ENCODE data around the gene CCDC107. TPM values are rescaled to one million over a fixed set of nuclear protein-coding genes. Genes with fewer than 3 reads are reported as not detected.

CCDC107 gene
- total RNA-seq, 2 donors from 2014 or later, result 25.0 to 33.1 TPM

DNA sequence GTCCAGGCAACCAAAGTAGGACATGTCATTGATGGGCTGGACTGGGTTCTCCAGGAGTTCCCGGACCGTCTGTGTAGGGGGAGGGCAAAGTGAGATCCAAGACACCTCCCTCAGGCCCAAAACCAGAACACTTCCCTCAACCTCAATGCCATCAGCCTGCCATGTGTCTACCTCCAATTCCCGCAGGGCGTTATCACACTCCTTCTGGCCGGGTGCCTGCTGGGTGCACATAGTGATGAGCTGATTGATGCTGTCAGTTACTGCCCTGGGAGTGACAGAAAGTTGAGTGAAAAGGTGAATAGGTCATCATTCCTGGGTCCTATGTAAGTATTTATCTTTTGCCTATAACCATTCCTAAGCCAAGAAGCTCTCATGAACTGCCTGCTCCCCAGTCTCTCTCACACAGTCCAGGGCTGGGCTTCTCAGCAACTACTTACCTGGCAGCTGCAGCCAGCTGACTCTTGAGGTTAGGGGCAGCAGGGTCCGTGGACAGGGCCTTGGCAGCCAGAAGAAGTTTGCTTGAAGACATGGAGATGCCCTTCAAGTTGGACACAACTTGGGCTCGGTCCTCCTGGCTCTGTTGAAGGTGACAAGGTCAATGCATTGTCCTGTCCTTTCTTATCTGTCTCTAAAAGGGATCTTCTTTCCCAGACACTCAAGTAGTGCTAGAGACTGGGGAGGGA lies 52.9 kb downstream of the CCDC107 start:
- intact Hi-C loops (cut with DNase I, micrococcal nuclease), result no loop called here
- ATAC-seq (no peak), DNase-seq (no peak)

Small RNA genes lying within 50 kb of the gene (microRNA-seq; reads per million reads assigned to microRNA genes)
- gene MIR6852, result 0 to 1.1 reads per million in 2 donors

Other genes with a start within 250 kb of the CCDC107 start
- 1 to 10 TPM; 7.7 to 9.2 TPM for gene RUSC2, start 168.2 kb upstream of the CCDC107 start, total RNA-seq
- gene TESK1, start 53.0 kb upstream of the CCDC107 start, total RNA-seq, result 10 to 100 TPM; 37.7 to 47.8 TPM
- gene CD72, start 39.9 kb upstream of the CCDC107 start, total RNA-seq, result 1 to 10 TPM; 1.2 to 2.2 TPM
- gene SIT1, start 7.4 kb upstream of the CCDC107 start, total RNA-seq, result 1 to 10 TPM in 1 of 2 donors, under 1 TPM in 1; 0.46 to 1.4 TPM
- gene RMRP, start 273 bp upstream of the CCDC107 start, total RNA-seq, result over 10,000 TPM; 19,198 to 30,979 TPM
- gene ARHGEF39, start 6.9 kb downstream of the CCDC107 start, total RNA-seq, result 1 to 10 TPM; 5.2 to 7.6 TPM
- gene CA9, start 15.6 kb downstream of the CCDC107 start, total RNA-seq, result under 1 TPM; 0.56 to 0.89 TPM
- gene TPM2, start 31.6 kb downstream of the CCDC107 start, total RNA-seq, result 100 to 1,000 TPM in 1 of 2 donors, 10 to 100 TPM in 1; 25.9 to 277 TPM
- gene TLN1, start 73.9 kb downstream of the CCDC107 start, total RNA-seq, result 100 to 1,000 TPM; 142 to 172 TPM
- 10 to 100 TPM; 40.2 to 40.6 TPM for gene CREB3, start 74.4 kb downstream of the CCDC107 start, total RNA-seq
- 100 to 1,000 TPM; 179 to 186 TPM for gene GBA2, start 90.9 kb downstream of the CCDC107 start, total RNA-seq
- gene RGP1, start 91.0 kb downstream of the CCDC107 start, total RNA-seq, result 10 to 100 TPM; 54.8 to 56.3 TPM
- not detected for gene MSMP, start 96.0 kb downstream of the CCDC107 start, total RNA-seq
- 1 to 10 TPM; 7.4 to 7.9 TPM for gene NPR2, start 133.3 kb downstream of the CCDC107 start, total RNA-seq
- gene SPAG8, start 154.0 kb downstream of the CCDC107 start, total RNA-seq, result 1 to 10 TPM in 1 of 2 donors, under 1 TPM in 1; 0.15 to 1.5 TPM
- gene HINT2, start 156.8 kb downstream of the CCDC107 start, total RNA-seq, result 10 to 100 TPM; 56.0 to 59.4 TPM
- gene FAM221B, start 170.4 kb downstream of the CCDC107 start, total RNA-seq, result under 1 TPM in 1 of 2 donors, not detected in 1; 0.28 TPM
- gene TMEM8B, start 170.9 kb downstream of the CCDC107 start, total RNA-seq, result 10 to 100 TPM; 15.4 to 16.4 TPM
- gene OR13J1, start 212.1 kb downstream of the CCDC107 start, total RNA-seq, result not detected
- 10 to 100 TPM; 17.4 to 58.7 TPM for gene HRCT1, start 247.9 kb downstream of the CCDC107 start, total RNA-seq